ENCODE data around the gene HAVCR2.

HAVCR2 gene

DNA sequence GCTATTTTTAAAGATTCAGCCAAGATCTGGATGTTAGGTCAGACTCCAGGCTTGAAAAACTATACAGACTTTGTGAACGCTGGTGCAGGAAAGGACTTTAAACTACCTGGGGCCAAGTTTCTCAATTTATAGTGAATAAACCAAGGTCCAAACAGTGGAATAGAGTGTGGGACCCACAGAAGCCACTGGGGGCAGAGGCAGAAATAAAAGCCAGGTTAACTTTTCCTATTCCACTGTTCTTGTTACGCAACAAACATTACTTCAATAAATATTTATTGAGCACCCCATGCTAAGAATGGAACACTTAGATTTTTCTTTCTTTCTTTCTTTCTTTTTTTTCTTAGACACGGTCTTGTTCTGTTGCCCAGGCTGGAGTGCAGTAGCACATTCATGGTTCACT, 38.9 kb downstream of the HAVCR2 start:
- H3K4me1 ChIP-seq (ENCODE audit: control extremely low read depth in 1 of 4, control insufficient read depth in 4 of 4, insufficient read depth in 4 of 4, low read length in 3 of 4) = no peaks in the 10 kb centered on the region
- no peaks in the 10 kb centered on the region for H3K27me3 ChIP-seq (replicated peaks in 2 of 5; ENCODE audit: control insufficient read depth in 4 of 5, insufficient read depth in 5 of 5, low read length in 4 of 5)
- no peak overlapping the region for H3K27ac ChIP-seq (ENCODE audit: insufficient read depth in 1 of 2, low read depth in 1 of 2, low read length in 2 of 2, poor library complexity in 1 of 2, severe bottlenecking in 2 of 2)
- POLR2A ChIA-PET = no interaction called here
- CTCF ChIA-PET = interaction anchor here (0.6 kb wide), 1 partner anchor 45 kb away, joined by 5 read pairs; no protein-coding TSS in a partner anchor
- H3K9me3 ChIP-seq (ENCODE audit: control extremely low read depth in 1 of 5, control insufficient read depth in 4 of 5, insufficient read depth in 2 of 5, low read depth in 1 of 5, low read length in 4 of 5) = no peaks in the 10 kb centered on the region
- no peak for DNase-seq
- H3K36me3 ChIP-seq (ENCODE audit: control insufficient read depth in 4 of 4, insufficient read depth in 4 of 4, low read length in 3 of 4) = no peaks in the 10 kb centered on the region
- H3K4me3 ChIP-seq (ENCODE audit: control insufficient read depth in 1 of 7, extremely low read depth in 1 of 7, insufficient read depth in 4 of 7, low read depth in 2 of 7, low read length in 6 of 7) = no peak overlapping the region
- 97% methylated on average over 3 of the region's 3 CpGs for WGBS (ENCODE audit: insufficient coverage)

- H3K9me3 ChIP-seq (ENCODE audit: control extremely low read depth in 1 of 5, control insufficient read depth in 4 of 5, insufficient read depth in 2 of 5, low read depth in 1 of 5, low read length in 4 of 5) = no peaks in the 10 kb centered on the region
- no peaks in the 10 kb centered on the region for H3K27me3 ChIP-seq (replicated peaks in 2 of 5; ENCODE audit: control insufficient read depth in 4 of 5, insufficient read depth in 5 of 5, low read length in 4 of 5)
- no peak for DNase-seq
- ChIA-PET POLR2A (no interaction called here), CTCF (no interaction called here)
- H3K4me1 ChIP-seq (ENCODE audit: control extremely low read depth in 1 of 4, control insufficient read depth in 4 of 4, insufficient read depth in 4 of 4, low read length in 3 of 4) = no peaks in the 10 kb centered on the region
- no peak overlapping the region for H3K27ac ChIP-seq (ENCODE audit: insufficient read depth in 1 of 2, low read depth in 1 of 2, low read length in 2 of 2, poor library complexity in 1 of 2, severe bottlenecking in 2 of 2)
- no peaks in the 10 kb centered on the region for H3K36me3 ChIP-seq (ENCODE audit: control insufficient read depth in 4 of 4, insufficient read depth in 4 of 4, low read length in 3 of 4)
- no peak overlapping the region for H3K4me3 ChIP-seq (ENCODE audit: control insufficient read depth in 1 of 7, extremely low read depth in 1 of 7, insufficient read depth in 4 of 7, low read depth in 2 of 7, low read length in 6 of 7)
- 100% methylated on average over 1 of the region's 5 CpGs for WGBS (ENCODE audit: insufficient coverage)
Observed at GRCh38 chr5:157068785-157069184, 40.1 kb downstream of the HAVCR2 start.

DNA sequence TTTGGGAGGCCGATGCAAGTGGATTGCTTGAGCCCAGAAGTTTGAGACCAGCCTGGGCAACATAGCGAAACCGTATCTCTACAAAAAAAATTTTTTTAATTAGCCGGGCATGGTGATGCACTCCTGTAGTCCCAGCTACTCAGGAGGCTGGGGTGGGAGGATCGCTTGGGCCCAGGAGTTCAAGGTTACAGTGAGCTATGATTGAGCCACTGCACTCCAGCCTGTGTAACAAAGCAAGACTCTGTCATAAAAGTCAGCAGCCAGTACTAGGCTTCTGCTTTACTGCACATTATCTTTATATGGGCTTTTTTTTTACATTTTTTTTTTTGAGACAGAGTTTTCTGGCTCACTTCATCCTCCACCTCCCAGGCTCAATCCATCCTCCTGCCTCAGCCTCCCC, 40.5 kb downstream of the HAVCR2 start:
- no peak for DNase-seq
- H3K4me3 ChIP-seq (ENCODE audit: control insufficient read depth in 1 of 7, extremely low read depth in 1 of 7, insufficient read depth in 4 of 7, low read depth in 2 of 7, low read length in 6 of 7) = no peak overlapping the region
- H3K9me3 ChIP-seq (ENCODE audit: control extremely low read depth in 1 of 5, control insufficient read depth in 4 of 5, insufficient read depth in 2 of 5, low read depth in 1 of 5, low read length in 4 of 5) = no peaks in the 10 kb centered on the region
- H3K4me1 ChIP-seq (ENCODE audit: control extremely low read depth in 1 of 4, control insufficient read depth in 4 of 4, insufficient read depth in 4 of 4, low read length in 3 of 4) = no peaks in the 10 kb centered on the region
- ChIA-PET CTCF (no interaction called here), POLR2A (no interaction called here)
- no peaks in the 10 kb centered on the region for H3K36me3 ChIP-seq (ENCODE audit: control insufficient read depth in 4 of 4, insufficient read depth in 4 of 4, low read length in 3 of 4)
- H3K27ac ChIP-seq (ENCODE audit: insufficient read depth in 1 of 2, low read depth in 1 of 2, low read length in 2 of 2, poor library complexity in 1 of 2, severe bottlenecking in 2 of 2) = no peak overlapping the region
- no peaks in the 10 kb centered on the region for H3K27me3 ChIP-seq (replicated peaks in 2 of 5; ENCODE audit: control insufficient read depth in 4 of 5, insufficient read depth in 5 of 5, low read length in 4 of 5)
- 98% methylated on average over 5 of the region's 5 CpGs for WGBS (ENCODE audit: insufficient coverage)

DNA sequence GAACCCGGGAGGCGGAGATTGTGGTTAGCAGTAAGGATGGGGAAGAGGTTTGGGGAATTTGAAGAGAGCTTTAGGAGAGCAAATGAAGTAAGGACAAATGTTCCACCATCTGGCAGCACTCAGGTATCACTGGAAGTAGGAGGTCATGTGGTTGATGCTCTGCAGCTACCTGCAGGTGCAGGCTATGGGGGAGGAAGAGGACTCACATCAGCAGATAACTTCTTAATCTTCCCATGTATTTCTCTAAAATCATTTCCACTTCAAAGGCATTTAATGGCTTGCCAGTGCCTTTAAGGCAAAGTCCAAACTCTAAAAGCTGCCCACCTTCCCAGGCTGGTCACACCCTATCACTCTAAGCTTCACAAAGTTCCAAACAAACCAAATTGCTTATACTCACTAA, 41.8 kb downstream of the HAVCR2 start:
- no peaks in the 10 kb centered on the region for H3K4me1 ChIP-seq (ENCODE audit: control extremely low read depth in 1 of 4, control insufficient read depth in 4 of 4, insufficient read depth in 4 of 4, low read length in 3 of 4)
- H3K36me3 ChIP-seq (ENCODE audit: control insufficient read depth in 4 of 4, insufficient read depth in 4 of 4, low read length in 3 of 4) = no peaks in the 10 kb centered on the region
- DNase-seq = no peak
- no peaks in the 10 kb centered on the region for H3K9me3 ChIP-seq (ENCODE audit: control extremely low read depth in 1 of 5, control insufficient read depth in 4 of 5, insufficient read depth in 2 of 5, low read depth in 1 of 5, low read length in 4 of 5)
- WGBS (ENCODE audit: insufficient coverage) = 64% methylated on average over 2 of the region's 2 CpGs
- H3K4me3 ChIP-seq (ENCODE audit: control insufficient read depth in 1 of 7, extremely low read depth in 1 of 7, insufficient read depth in 4 of 7, low read depth in 2 of 7, low read length in 6 of 7) = no peak overlapping the region
- no peaks in the 10 kb centered on the region for H3K27me3 ChIP-seq (replicated peaks in 2 of 5; ENCODE audit: control insufficient read depth in 4 of 5, insufficient read depth in 5 of 5, low read length in 4 of 5)
- H3K27ac ChIP-seq (ENCODE audit: insufficient read depth in 1 of 2, low read depth in 1 of 2, low read length in 2 of 2, poor library complexity in 1 of 2, severe bottlenecking in 2 of 2) = no peak overlapping the region
- ChIA-PET CTCF (no interaction called here), POLR2A (no interaction called here)

- Histone ChIP-seq H3K27me3 (replicated peaks in 2 of 5; ENCODE audit: control insufficient read depth in 4 of 5, insufficient read depth in 5 of 5, low read length in 4 of 5) (no peaks in the 10 kb centered on the region), H3K4me3 (ENCODE audit: control insufficient read depth in 1 of 7, extremely low read depth in 1 of 7, insufficient read depth in 4 of 7, low read depth in 2 of 7, low read length in 6 of 7) (no peak overlapping the region), H3K4me1 (ENCODE audit: control extremely low read depth in 1 of 4, control insufficient read depth in 4 of 4, insufficient read depth in 4 of 4, low read length in 3 of 4) (no peaks in the 10 kb centered on the region), H3K27ac (ENCODE audit: insufficient read depth in 1 of 2, low read depth in 1 of 2, low read length in 2 of 2, poor library complexity in 1 of 2, severe bottlenecking in 2 of 2) (no peak overlapping the region), H3K36me3 (ENCODE audit: control insufficient read depth in 4 of 4, insufficient read depth in 4 of 4, low read length in 3 of 4) (no peaks in the 10 kb centered on the region), H3K9me3 (ENCODE audit: control extremely low read depth in 1 of 5, control insufficient read depth in 4 of 5, insufficient read depth in 2 of 5, low read depth in 1 of 5, low read length in 4 of 5) (no peaks in the 10 kb centered on the region)
- ChIA-PET CTCF (no interaction called here), POLR2A (no interaction called here)
- WGBS (ENCODE audit: insufficient coverage) = 93% methylated on average over 2 of the region's 2 CpGs
- no peak for DNase-seq
Observed at GRCh38 chr5:157066080-157066479, 42.8 kb downstream of the HAVCR2 start.

GRCh38 chr5:157063776-157064430, 44.9 kb downstream of the HAVCR2 start:
- Histone ChIP-seq H3K4me1 (ENCODE audit: control extremely low read depth in 1 of 4, control insufficient read depth in 4 of 4, insufficient read depth in 4 of 4, low read length in 3 of 4) (no peaks in the 10 kb centered on the region), H3K36me3 (ENCODE audit: control insufficient read depth in 4 of 4, insufficient read depth in 4 of 4, low read length in 3 of 4) (no peaks in the 10 kb centered on the region), H3K4me3 (ENCODE audit: control insufficient read depth in 1 of 7, extremely low read depth in 1 of 7, insufficient read depth in 4 of 7, low read depth in 2 of 7, low read length in 6 of 7) (no peak overlapping the region), H3K27ac (ENCODE audit: insufficient read depth in 1 of 2, low read depth in 1 of 2, low read length in 2 of 2, poor library complexity in 1 of 2, severe bottlenecking in 2 of 2) (no peak overlapping the region), H3K27me3 (replicated peaks in 2 of 5; ENCODE audit: control insufficient read depth in 4 of 5, insufficient read depth in 5 of 5, low read length in 4 of 5) (no peaks in the 10 kb centered on the region), H3K9me3 (ENCODE audit: control extremely low read depth in 1 of 5, control insufficient read depth in 4 of 5, insufficient read depth in 2 of 5, low read depth in 1 of 5, low read length in 4 of 5) (no peaks in the 10 kb centered on the region)
- ChIA-PET CTCF (interaction anchor here (0.6 kb wide), 1 partner anchor 1531 kb away, joined by 3 read pairs; no protein-coding TSS in a partner anchor), POLR2A (no interaction called here)
- no peak for DNase-seq
- 100% methylated on average over 3 of the region's 4 CpGs for WGBS (ENCODE audit: insufficient coverage)

DNA sequence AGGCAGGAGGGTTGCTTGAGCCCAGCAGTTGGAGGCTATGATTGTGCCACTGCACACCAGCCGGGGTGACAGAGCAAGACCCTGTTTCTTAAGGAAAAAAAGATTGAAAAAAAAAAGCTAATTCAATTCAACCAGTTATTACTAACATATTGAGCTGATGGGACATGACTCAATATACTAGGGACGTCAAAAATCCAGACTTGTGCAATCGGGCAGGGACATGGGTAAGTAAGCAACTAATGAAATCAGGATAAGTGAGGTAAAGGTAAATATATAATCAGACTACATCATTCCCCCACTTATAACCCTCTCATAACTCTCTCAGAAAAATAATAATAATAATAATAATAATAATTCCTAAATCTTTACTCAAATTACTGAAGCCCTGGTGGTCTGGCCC, 49.0 kb downstream of the HAVCR2 start:
- Histone ChIP-seq H3K9me3 (ENCODE audit: control extremely low read depth in 1 of 5, control insufficient read depth in 4 of 5, insufficient read depth in 2 of 5, low read depth in 1 of 5, low read length in 4 of 5) (no peaks in the 10 kb centered on the region), H3K4me3 (ENCODE audit: control insufficient read depth in 1 of 7, extremely low read depth in 1 of 7, insufficient read depth in 4 of 7, low read depth in 2 of 7, low read length in 6 of 7) (no peak overlapping the region), H3K27ac (ENCODE audit: insufficient read depth in 1 of 2, low read depth in 1 of 2, low read length in 2 of 2, poor library complexity in 1 of 2, severe bottlenecking in 2 of 2) (no peak overlapping the region), H3K4me1 (ENCODE audit: control extremely low read depth in 1 of 4, control insufficient read depth in 4 of 4, insufficient read depth in 4 of 4, low read length in 3 of 4) (no peaks in the 10 kb centered on the region), H3K27me3 (replicated peaks in 2 of 5; ENCODE audit: control insufficient read depth in 4 of 5, insufficient read depth in 5 of 5, low read length in 4 of 5) (no peaks in the 10 kb centered on the region), H3K36me3 (ENCODE audit: control insufficient read depth in 4 of 4, insufficient read depth in 4 of 4, low read length in 3 of 4) (no peaks in the 10 kb centered on the region)
- no peak for DNase-seq
- POLR2A ChIA-PET = interaction anchor here (0.7 kb wide), 1 partner anchor 36 kb away, joined by 3 read pairs; no protein-coding TSS in a partner anchor
- CTCF ChIA-PET = no interaction called here
- WGBS (ENCODE audit: insufficient coverage) = no CpG with 5 or more reads among the region's 3 CpGs
